Choroid plexus epithelial cell (primary cell): Measurements from ENCODE around the gene RNF144A.
"Not testable (repeated sequence)": the region's sequence is repeated elsewhere in the genome, so short reads cannot be mapped to it uniquely, and the experiment has no call there.

Source experiments
- DNase-seq: peaks from one replicate; pipeline ENCODE4 v3.0.0-alpha.2; 2010; ENCODE audit warnings: low read depth
- H3K4me3 ChIP-seq: 2 replicates; pipeline ENCODE4 v1.5.1; 2011; ENCODE audit warnings: low read depth, mild to moderate bottlenecking, control low read depth, low read length, moderate library complexity
- TF ChIP-seq, protein P1 (sequence below): conservative IDR thresholded peaks from 2 replicates; pipeline ENCODE4 v1.5.1; 2011; ENCODE audit warnings: low read depth, mild to moderate bottlenecking, control low read depth, inconsistent platforms, low read length, moderate library complexity

Gene RNF144A

GRCh38 chr2:6934345-6934744, 17.1 kb downstream of the RNF144A start:
- no peak for DNase-seq
- TF ChIP-seq, protein P1, sequence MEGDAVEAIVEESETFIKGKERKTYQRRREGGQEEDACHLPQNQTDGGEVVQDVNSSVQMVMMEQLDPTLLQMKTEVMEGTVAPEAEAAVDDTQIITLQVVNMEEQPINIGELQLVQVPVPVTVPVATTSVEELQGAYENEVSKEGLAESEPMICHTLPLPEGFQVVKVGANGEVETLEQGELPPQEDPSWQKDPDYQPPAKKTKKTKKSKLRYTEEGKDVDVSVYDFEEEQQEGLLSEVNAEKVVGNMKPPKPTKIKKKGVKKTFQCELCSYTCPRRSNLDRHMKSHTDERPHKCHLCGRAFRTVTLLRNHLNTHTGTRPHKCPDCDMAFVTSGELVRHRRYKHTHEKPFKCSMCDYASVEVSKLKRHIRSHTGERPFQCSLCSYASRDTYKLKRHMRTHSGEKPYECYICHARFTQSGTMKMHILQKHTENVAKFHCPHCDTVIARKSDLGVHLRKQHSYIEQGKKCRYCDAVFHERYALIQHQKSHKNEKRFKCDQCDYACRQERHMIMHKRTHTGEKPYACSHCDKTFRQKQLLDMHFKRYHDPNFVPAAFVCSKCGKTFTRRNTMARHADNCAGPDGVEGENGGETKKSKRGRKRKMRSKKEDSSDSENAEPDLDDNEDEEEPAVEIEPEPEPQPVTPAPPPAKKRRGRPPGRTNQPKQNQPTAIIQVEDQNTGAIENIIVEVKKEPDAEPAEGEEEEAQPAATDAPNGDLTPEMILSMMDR: no peak
- no peak overlapping the region for H3K4me3 ChIP-seq

GRCh38 chr2:6934758-6935651, 17.8 kb downstream of the RNF144A start:
- TF ChIP-seq, protein P1: no peak
- no peak overlapping the region for H3K4me3 ChIP-seq
- no peak for DNase-seq

DNA sequence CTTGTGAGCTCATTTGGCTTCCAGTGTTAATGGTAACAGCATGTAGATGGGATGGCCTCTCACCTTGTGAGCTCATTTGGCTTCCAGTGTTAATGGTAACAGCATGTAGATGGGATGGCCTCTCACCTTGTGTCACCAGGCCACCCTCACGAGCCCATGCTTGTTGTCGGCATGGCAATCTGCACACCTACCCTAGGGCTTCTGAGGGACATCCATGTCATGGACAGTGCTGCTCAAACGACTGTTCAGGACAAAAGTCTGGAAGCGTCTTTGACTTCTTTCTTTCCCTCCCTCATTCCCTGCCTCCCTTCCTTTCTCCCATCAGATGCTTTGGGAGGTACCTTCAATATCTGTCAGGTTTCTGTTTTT, 18.4 kb downstream of the RNF144A start:
- not testable (repeated sequence) for H3K4me3 ChIP-seq, DNase-seq

DNA sequence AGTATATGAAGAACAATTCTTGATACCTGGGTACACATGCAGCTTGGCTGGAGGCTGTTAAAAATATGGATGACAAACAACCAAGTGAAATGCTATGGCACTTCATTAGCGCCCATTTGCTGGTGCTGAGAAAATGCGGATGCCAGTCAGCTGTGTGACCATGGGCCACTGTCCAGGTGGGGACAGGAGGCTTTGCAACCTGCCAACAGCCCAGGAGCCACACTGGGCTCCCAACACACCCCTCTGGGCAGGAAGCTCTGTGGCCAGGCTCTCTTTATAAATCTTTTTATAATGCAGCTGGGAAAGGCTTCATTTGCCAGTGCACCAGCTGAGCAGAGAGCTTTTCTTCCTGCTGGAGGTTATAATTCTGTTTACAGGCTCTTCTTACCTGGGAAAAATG, 19.9 kb downstream of the RNF144A start:
- no peak for DNase-seq
- TF ChIP-seq, protein P1: no peak
- no peak overlapping the region for H3K4me3 ChIP-seq

- DNase-seq: no peak
- no peak overlapping the region for H3K4me3 ChIP-seq
- TF ChIP-seq, protein P1: no peak
Observed at GRCh38 chr2:6937582-6937981, 20.4 kb downstream of the RNF144A start.

GRCh38 chr2:6939071-6939470, 21.9 kb downstream of the RNF144A start:
- TF ChIP-seq, protein P1: no peak
- no peak overlapping the region for H3K4me3 ChIP-seq
- no peak for DNase-seq

- H3K4me3 ChIP-seq: no peak overlapping the region
- DNase-seq: no peak
- TF ChIP-seq, protein P1: no peak
Observed at GRCh38 chr2:6940820-6941219, 23.6 kb downstream of the RNF144A start.
